ENCODE data around the gene HYAL2. TPM values are rescaled to one million over a fixed set of nuclear protein-coding genes. Genes with fewer than 3 reads are reported as not detected.
A peak's percentile ranks its signal among the peaks of the same experiment; 100 is the strongest.

HYAL2 gene
- total and polyA plus RNA-seq, 2 of the 8 experiments (the other 6 are each of a cell fraction or from before 2014, with no cell fraction given), result 51.9 to 176 TPM

- Histone ChIP-seq H3K79me2 (ENCODE audit: control insufficient read depth in 1 of 2, insufficient read depth in 2 of 2, low read length in 2 of 2) (peaks cover 0 to 15% of the 10 kb centered on the region in 2 experiments; a peak in 3 of 4 replicates), H3K27ac (ENCODE audit: low read depth, low read length) (peak within 1 kb of the TSS; percentile 37; the same call in 1 of the 2 replicates), H4K8ac (ENCODE audit: extremely low read depth, insufficient read depth, low read length) (peak within 1 kb of the TSS; percentile 54; the same call in 1 of the 2 replicates), H3K27me3 (replicated peaks in 1 of 4; ENCODE audit: control insufficient read depth in 3 of 4, extremely low read depth in 1 of 4, insufficient read depth in 3 of 4, low read length in 3 of 4) (no peaks in the 10 kb centered on the region; a peak in 1 of 7 replicates), H3K4me1 (replicated peaks in 1 of 4; ENCODE audit: control insufficient read depth in 3 of 4, insufficient read depth in 4 of 4, low read length in 3 of 4) (peaks cover 0 to 7% (median 5%) of the 10 kb centered on the region in 4 experiments; a peak in 4 of 7 replicates), H4K91ac (replicated peaks; ENCODE audit: insufficient read length, low read length) (peak within 1 kb of the TSS; percentile 75), H3K36me3 (ENCODE audit: control insufficient read depth in 2 of 4, insufficient read depth in 4 of 4, low read length in 3 of 4) (peaks cover 16 to 27% (median 22%) of the 10 kb centered on the region in 4 experiments), H2BK5ac (ENCODE audit: low read depth, low read length) (peak within 1 kb of the TSS; percentile 67; the same call in 1 of the 2 replicates), H3K23me2 (ENCODE audit: low read depth, low read length) (peaks cover 10% of the 10 kb centered on the region), H3K4ac (replicated peaks; ENCODE audit: insufficient read length, low read depth, low read length) (peak within 1 kb of the TSS; percentile 88), H2BK15ac (ENCODE audit: low read length) (peak within 1 kb of the TSS; percentile 92; the same call in 1 of the 2 replicates), H3K14ac (ENCODE audit: insufficient read length) (no peak within 1 kb of the TSS), H3K9ac (replicated peaks in 1 of 4; ENCODE audit: extremely low read depth in 1 of 4, low read depth in 3 of 4, low read length in 3 of 4) (peak within 1 kb of the TSS in 3 of 4 experiments; percentile 69 to 78 (median 76); a peak in 6 of 7 replicates), H3K56ac (replicated peaks; ENCODE audit: insufficient read length, low read depth, low read length) (peak within 1 kb of the TSS; percentile 37), H2AK5ac (ENCODE audit: low read depth, low read length) (peak within 1 kb of the TSS; percentile 71; the same call in 1 of the 2 replicates), H3K79me1 (ENCODE audit: low read depth, low read length) (peaks cover 8% of the 10 kb centered on the region; the same call in 1 of the 2 replicates), H3K4me3 (ENCODE audit: extremely low read depth in 1 of 4, insufficient read depth in 2 of 4, low read depth in 3 of 4, low read length in 4 of 4) (peak within 1 kb of the TSS; percentile 62 to 95 (median 94)), H3K4me2 (ENCODE audit: insufficient read depth in 1 of 2, low read depth in 2 of 2, low read length in 2 of 2) (peak within 1 kb of the TSS; percentile 93 to 95), H2BK120ac (replicated peaks; ENCODE audit: low read depth, low read length) (no peak within 1 kb of the TSS), H3K18ac (ENCODE audit: extremely low read depth, low read length) (peak within 1 kb of the TSS; percentile 51; the same call in 1 of the 2 replicates), H4K5ac (ENCODE audit: insufficient read length, low read depth, low read length) (peak within 1 kb of the TSS; percentile 44), H2BK12ac (ENCODE audit: low read depth, low read length) (no peak within 1 kb of the TSS), H3K9me3 (ENCODE audit: insufficient read depth in 2 of 2, low read depth in 1 of 2, low read length in 1 of 2) (no peaks in the 10 kb centered on the region), H2BK20ac (ENCODE audit: low read length) (0 out of 2 replicates have a peak within 1 kb of the TSS, but pooled peaks have one; percentile 61), H2AFZ (ENCODE audit: low read length) (0 out of 2 replicates have a peak within 1 kb of the TSS, but pooled peaks have one; percentile 61), H4K20me1 (replicated peaks in 1 of 2; ENCODE audit: control insufficient read depth in 1 of 2, insufficient read depth in 2 of 2, low read length in 2 of 2) (peaks cover 0 to 7% of the 10 kb centered on the region in 2 experiments), H3K23ac (ENCODE audit: insufficient read length) (no peak within 1 kb of the TSS)
- ChIA-PET POLR2A (ENCODE audit: partially characterized antibody) (interaction anchor here (0.7 to 6.8 kb wide), 16 partner anchors 10 to 89 kb away, joined by 3 to 122 read pairs (median 4); partner anchors contain the start of genes HYAL1, HYAL2, LSMEM2 and TUSC2), CTCF (ENCODE audit: partially characterized antibody) (interaction anchor here (0.5 to 4.3 kb wide), 14 partner anchors 8 to 98 kb away, joined by 3 to 17 read pairs (median 4); partner anchors contain the start of genes HYAL1, HYAL2, LSMEM2 and SEMA3B)
- 9% methylated on average over 48 of the region's 67 CpGs; no CpG with 5 or more reads in 1 of the 2 experiments for WGBS, 2 experiments (ENCODE audit: extremely low coverage in 1 of 2, insufficient coverage in 1 of 2, insufficient read length in 1 of 2, insufficient replicate concordance in 2 of 2, low coverage in 1 of 2, low lambda C conversion rate in 2 of 2, missing lambda C conversion rate in 1 of 2)
- DNase-seq (ENCODE audit: low read depth in 1 of 2, low spot score in 2 of 2) (peak; percentile 91 to 94), FAIRE-seq (peak; percentile 91)
- peak in 1 of 2 experiments; percentile 73; a peak in 2 of 3 replicates for TF ChIP-seq POLR2A (IDR thresholded peaks at IDR 0.05; ENCODE audit: control extremely low read depth in 1 of 2, low read depth in 2 of 2, low read length in 2 of 2)
- peak; percentile 96 for TF ChIP-seq CREB1 (IDR thresholded peaks at IDR 0.05)
- TF ChIP-seq, protein P1, sequence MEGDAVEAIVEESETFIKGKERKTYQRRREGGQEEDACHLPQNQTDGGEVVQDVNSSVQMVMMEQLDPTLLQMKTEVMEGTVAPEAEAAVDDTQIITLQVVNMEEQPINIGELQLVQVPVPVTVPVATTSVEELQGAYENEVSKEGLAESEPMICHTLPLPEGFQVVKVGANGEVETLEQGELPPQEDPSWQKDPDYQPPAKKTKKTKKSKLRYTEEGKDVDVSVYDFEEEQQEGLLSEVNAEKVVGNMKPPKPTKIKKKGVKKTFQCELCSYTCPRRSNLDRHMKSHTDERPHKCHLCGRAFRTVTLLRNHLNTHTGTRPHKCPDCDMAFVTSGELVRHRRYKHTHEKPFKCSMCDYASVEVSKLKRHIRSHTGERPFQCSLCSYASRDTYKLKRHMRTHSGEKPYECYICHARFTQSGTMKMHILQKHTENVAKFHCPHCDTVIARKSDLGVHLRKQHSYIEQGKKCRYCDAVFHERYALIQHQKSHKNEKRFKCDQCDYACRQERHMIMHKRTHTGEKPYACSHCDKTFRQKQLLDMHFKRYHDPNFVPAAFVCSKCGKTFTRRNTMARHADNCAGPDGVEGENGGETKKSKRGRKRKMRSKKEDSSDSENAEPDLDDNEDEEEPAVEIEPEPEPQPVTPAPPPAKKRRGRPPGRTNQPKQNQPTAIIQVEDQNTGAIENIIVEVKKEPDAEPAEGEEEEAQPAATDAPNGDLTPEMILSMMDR (IDR thresholded peaks at IDR 0.05; ENCODE audit: control extremely low read depth in 1 of 3, insufficient read depth in 1 of 3, low read depth in 1 of 3, low read length in 3 of 3), result peak in 1 of 3 experiments; percentile 1; a peak in 1 of 4 replicates
- no peak for TF ChIP-seq RNF2 (IDR thresholded peaks at IDR 0.05; ENCODE audit: borderline replicate concordance, low read depth, low read length, missing control alignments, poor library complexity, severe bottlenecking)
- peak; percentile 52 for TF ChIP-seq PHF8 (conservative IDR thresholded peaks at IDR 0.05; ENCODE audit: low read depth, low read length)
- TF ChIP-seq POLR2AphosphoS5 (IDR thresholded peaks at IDR 0.05; ENCODE audit: low read depth, low read length), result peak; percentile 73; the same call in 1 of the 2 replicates
Observed at GRCh38 chr3:50292159-50293078, 30.1 kb downstream of the HYAL2 start, which contains the start of gene IFRD2. IFRD2 (minus strand) TSS chr3:50292429; CDS start chr3:50292274, 155 bp downstream.
